A673 (cell line): Measurements from ENCODE around the gene SHC3. TPM values are rescaled to one million over a fixed set of nuclear protein-coding genes. Genes with fewer than 3 reads are reported as not detected.

Source experiments
- Bru-seq: library from RNA; stranded (reverse); fragments of 400-500 nt; gene quantifications from one replicate; lab custom pipeline; 2021; lab: Mats Ljungman, UMichigan
- BruChase-seq, 2 experiments: library from RNA; stranded (reverse); fragments of 400-500 nt; gene quantifications; one replicate each; lab custom pipeline; 2021; lab: Mats Ljungman, UMichigan
- BruUV-seq: library from RNA; stranded (reverse); fragments of 400-500 nt; replicated peaks from 2 replicates; lab custom pipeline; 2021; lab: Mats Ljungman, UMichigan
- CTCF ChIA-PET: fragments of 300-600 bp; sonication (Branson Sonifier 250); formaldehyde crosslinking; loops from one replicate; lab custom pipeline; 2022; ENCODE audit warnings: antibody characterized with exemption; lab: Charles Lee
- POLR2A ChIA-PET: fragments of 300-600 bp; sonication (Branson Sonifier 250); formaldehyde crosslinking; loops from one replicate; lab custom pipeline; 2022; ENCODE audit warnings: antibody characterized with exemption; ENCODE audit not compliant: low non-redundant PET; lab: Charles Lee
- DNase-seq: peaks from one replicate; pipeline ENCODE4 v3.0.0-alpha.2; 2015; ENCODE audit warnings: low spot score
- H3K27ac ChIP-seq: fragments of 200-600 bp; sonication (generic); 2 replicates; pipeline ENCODE4 v1.5.1; 2016; ENCODE audit warnings: mixed run types, low read depth, mild to moderate bottlenecking, mixed read lengths, antibody characterized with exemption, low read length; ENCODE audit not compliant: poor library complexity, severe bottlenecking
- H3K27me3 ChIP-seq: fragments of 200-600 bp; sonication (generic); replicated peaks from 2 replicates; pipeline ENCODE4 v1.6.1; 2017; ENCODE audit warnings: mixed run types, low read depth, mild to moderate bottlenecking, mixed read lengths, antibody characterized with exemption, low read length; ENCODE audit not compliant: insufficient read depth, poor library complexity
- H3K36me3 ChIP-seq: fragments of 200-600 bp; sonication (generic); 2 replicates; pipeline ENCODE4 v1.6.1; 2016; ENCODE audit warnings: mixed run types, mild to moderate bottlenecking, mixed read lengths, antibody characterized with exemption, low read length; ENCODE audit not compliant: insufficient read depth, poor library complexity, severe bottlenecking
- H3K4me1 ChIP-seq: fragments of 200-600 bp; sonication (generic); 2 replicates; pipeline ENCODE4 v1.6.1; 2017; ENCODE audit warnings: mixed run types, mild to moderate bottlenecking, mixed read lengths, antibody characterized with exemption, low read length; ENCODE audit not compliant: insufficient read depth, poor library complexity, severe bottlenecking
- H3K4me3 ChIP-seq: fragments of 200-600 bp; sonication (generic); 2 replicates; pipeline ENCODE4 v1.5.1; 2016; ENCODE audit warnings: low read depth, mixed run types, mild to moderate bottlenecking, mixed read lengths, low read length; ENCODE audit not compliant: poor library complexity, severe bottlenecking
- H3K9me3 ChIP-seq: fragments of 200-600 bp; sonication (generic); 2 replicates; pipeline ENCODE4 v1.6.1; 2016; ENCODE audit warnings: mixed run types, low read depth, mild to moderate bottlenecking, mixed read lengths, antibody characterized with exemption, low read length; ENCODE audit not compliant: poor library complexity, severe bottlenecking
- EZH2 ChIP-seq: fragments of 200-600 bp; sonication (generic); IDR thresholded peaks from 2 replicates; pipeline ENCODE4 v1.6.1; 2017; ENCODE audit warnings: borderline replicate concordance, low read depth, mild to moderate bottlenecking, mixed read lengths, antibody characterized with exemption, low read length; ENCODE audit not compliant: poor library complexity, severe bottlenecking
- intact Hi-C: fragments of 100-400 bp; cut with micrococcal nuclease; formaldehyde crosslinking; loops from one replicate; pipeline ENCODE4 v1.10.0; 2022; ENCODE audit not compliant: unreplicated experiment
- long read RNA-seq: library from polyadenylated mRNA; stranded (forward); transcript quantifications from one replicate; pipeline ENCODE4 v2.0.0, GENCODE V29; 2022
- total RNA-seq: library from RNA; stranded (reverse); gene quantifications from 2 replicates; pipeline ENCODE4 v1.2.3, GENCODE V29; 2021
- TF ChIP-seq, protein P1 (sequence below): fragments of 300-800, 200-600 bp; sonication (generic); conservative IDR thresholded peaks from 2 replicates; pipeline ENCODE4 v1.5.1; 2017; ENCODE audit warnings: low read depth, mild to moderate bottlenecking, antibody characterized with exemption, low read length, moderate library complexity, mixed read lengths

SHC3 gene, protein sequence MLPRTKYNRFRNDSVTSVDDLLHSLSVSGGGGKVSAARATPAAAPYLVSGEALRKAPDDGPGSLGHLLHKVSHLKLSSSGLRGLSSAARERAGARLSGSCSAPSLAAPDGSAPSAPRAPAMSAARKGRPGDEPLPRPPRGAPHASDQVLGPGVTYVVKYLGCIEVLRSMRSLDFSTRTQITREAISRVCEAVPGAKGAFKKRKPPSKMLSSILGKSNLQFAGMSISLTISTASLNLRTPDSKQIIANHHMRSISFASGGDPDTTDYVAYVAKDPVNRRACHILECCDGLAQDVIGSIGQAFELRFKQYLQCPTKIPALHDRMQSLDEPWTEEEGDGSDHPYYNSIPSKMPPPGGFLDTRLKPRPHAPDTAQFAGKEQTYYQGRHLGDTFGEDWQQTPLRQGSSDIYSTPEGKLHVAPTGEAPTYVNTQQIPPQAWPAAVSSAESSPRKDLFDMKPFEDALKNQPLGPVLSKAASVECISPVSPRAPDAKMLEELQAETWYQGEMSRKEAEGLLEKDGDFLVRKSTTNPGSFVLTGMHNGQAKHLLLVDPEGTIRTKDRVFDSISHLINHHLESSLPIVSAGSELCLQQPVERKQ
- total RNA-seq (5.5 and 6.6 TPM in 2 replicates), Bru-seq, nascent RNA (percentile 65 among the genes with signal in this experiment), BruChase-seq, experiment 1, labeled RNA remaining after a 2-hour chase (percentile 65 among the genes with signal in this experiment), BruChase-seq, experiment 2, labeled RNA remaining after a 6-hour chase (percentile 66 among the genes with signal in this experiment)
- long read RNA-seq, full-length matches to known transcripts, result 4 of 22 reads
- long read RNA-seq, partial matches to known transcripts, result 5 of 22 reads
- long read RNA-seq, other reads (novel, unspliced or antisense), result 13 of 22 reads

DNA sequence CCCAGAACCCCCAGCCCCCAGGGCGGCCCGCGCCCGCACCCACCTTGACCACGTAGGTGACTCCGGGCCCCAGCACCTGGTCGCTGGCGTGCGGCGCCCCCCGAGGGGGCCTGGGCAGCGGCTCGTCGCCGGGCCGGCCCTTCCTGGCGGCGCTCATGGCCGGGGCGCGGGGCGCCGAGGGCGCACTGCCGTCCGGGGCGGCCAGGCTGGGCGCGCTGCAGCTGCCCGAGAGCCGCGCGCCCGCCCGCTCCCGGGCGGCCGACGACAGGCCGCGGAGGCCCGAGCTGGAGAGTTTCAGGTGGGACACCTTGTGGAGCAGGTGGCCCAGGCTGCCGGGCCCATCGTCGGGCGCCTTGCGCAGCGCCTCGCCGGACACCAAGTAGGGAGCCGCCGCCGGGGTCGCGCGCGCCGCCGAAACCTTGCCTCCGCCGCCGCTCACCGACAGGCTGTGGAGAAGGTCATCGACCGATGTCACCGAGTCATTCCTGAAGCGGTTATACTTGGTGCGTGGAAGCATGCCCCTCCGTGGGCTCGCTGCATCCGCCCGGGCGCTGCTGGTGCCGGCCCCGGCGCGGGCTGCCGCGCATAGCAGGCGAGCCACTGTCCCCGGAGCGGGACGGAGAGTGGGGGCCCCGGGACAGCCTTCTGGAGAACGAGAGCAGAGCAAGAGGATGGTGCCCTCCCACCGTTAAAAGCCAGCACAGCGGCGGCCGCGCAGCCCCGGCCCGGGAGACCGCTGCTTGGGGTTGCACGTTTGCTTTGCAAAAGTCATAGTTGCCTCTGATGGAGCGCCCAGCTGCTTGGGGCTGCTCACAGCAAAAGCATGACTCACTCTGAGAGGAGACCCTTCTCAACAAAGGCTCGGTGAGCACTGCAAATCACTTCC, at the start of gene SHC3:
SHC3 (minus strand) TSS at position 875 of the 886 bp plus-strand sequence; CDS start at position 517, 358 bp downstream.
- peaks cover 5% of the 10 kb centered on the region for H3K27me3 ChIP-seq
- BruUV-seq, result no TSS peak
- ChIA-PET CTCF (interaction anchor here (0.6 kb wide), 1 partner anchor 231 kb away, joined by 6 read pairs; no protein-coding TSS in a partner anchor), POLR2A (no interaction called here)
- TF ChIP-seq EZH2, result no peak
- TF ChIP-seq, protein P1, sequence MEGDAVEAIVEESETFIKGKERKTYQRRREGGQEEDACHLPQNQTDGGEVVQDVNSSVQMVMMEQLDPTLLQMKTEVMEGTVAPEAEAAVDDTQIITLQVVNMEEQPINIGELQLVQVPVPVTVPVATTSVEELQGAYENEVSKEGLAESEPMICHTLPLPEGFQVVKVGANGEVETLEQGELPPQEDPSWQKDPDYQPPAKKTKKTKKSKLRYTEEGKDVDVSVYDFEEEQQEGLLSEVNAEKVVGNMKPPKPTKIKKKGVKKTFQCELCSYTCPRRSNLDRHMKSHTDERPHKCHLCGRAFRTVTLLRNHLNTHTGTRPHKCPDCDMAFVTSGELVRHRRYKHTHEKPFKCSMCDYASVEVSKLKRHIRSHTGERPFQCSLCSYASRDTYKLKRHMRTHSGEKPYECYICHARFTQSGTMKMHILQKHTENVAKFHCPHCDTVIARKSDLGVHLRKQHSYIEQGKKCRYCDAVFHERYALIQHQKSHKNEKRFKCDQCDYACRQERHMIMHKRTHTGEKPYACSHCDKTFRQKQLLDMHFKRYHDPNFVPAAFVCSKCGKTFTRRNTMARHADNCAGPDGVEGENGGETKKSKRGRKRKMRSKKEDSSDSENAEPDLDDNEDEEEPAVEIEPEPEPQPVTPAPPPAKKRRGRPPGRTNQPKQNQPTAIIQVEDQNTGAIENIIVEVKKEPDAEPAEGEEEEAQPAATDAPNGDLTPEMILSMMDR, result no peak
- peak within 1 kb of the TSS; percentile 54 for H3K4me3 ChIP-seq
- intact Hi-C loops, result loop anchor here (10.0 kb wide), 1 partner anchor 173 kb away; no protein-coding TSS in a partner anchor
- H3K36me3 ChIP-seq, result no peaks in the 10 kb centered on the region
- peaks cover 27% of the 10 kb centered on the region for H3K4me1 ChIP-seq
- no peaks in the 10 kb centered on the region for H3K9me3 ChIP-seq
- peak within 1 kb of the TSS; percentile 83 for H3K27ac ChIP-seq
- DNase-seq, result peak; percentile 69

DNA sequence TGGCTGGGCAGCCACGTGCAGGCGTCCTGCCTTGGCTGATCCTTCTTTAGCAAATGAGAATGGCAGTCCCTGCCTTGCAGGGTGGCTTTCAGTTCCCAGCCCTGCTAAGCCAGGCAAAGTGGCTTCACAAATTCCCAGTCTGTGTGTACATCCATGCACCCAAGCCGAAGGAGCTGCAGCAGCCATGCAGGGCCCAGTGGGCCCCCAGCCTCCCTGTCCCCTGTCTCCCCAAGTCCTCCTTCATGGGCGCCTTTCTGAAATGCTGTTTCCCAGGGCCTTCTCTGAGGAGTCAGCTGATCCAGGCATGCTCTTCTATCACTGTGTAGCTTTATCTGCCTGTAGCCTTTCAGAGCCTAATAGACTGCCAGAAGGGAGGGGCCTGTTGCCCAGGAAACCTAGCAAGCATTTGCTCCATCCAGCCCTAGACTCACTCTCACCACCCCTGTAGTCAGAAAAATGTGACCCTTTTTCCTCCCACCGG, 47.4 kb upstream of the SHC3 start:
- intact Hi-C loops, result no loop called here
- Histone ChIP-seq H3K27ac (no peak overlapping the region), H3K4me1 (no peaks in the 10 kb centered on the region), H3K36me3 (no peaks in the 10 kb centered on the region), H3K4me3 (no peak overlapping the region), H3K9me3 (no peaks in the 10 kb centered on the region), H3K27me3 (no peaks in the 10 kb centered on the region)
- DNase-seq, result no peak
- BruUV-seq, result no TSS peak
- ChIA-PET CTCF (no interaction called here), POLR2A (no interaction called here)
- TF ChIP-seq, protein P1, result no peak
- TF ChIP-seq EZH2, result no peak
